Mesenchymal stem cell (in vitro differentiated cells and primary cell): ENCODE measurements around the gene HERPUD2.

ENCODE experiments used
- DNase-seq: peaks from one replicate; pipeline ENCODE4 v3.0.0-alpha.2; 2013
- H2AFZ ChIP-seq: one replicate; pipeline ENCODE4 v1.6.1; 2013; ENCODE audit warnings: low read depth, mild to moderate bottlenecking, control low read depth, inconsistent platforms, low read length, moderate library complexity
- H2AK5ac ChIP-seq: 2 replicates; pipeline ENCODE4 v1.6.1; 2013; ENCODE audit warnings: low read length, moderate library complexity, mild to moderate bottlenecking, inconsistent platforms; ENCODE audit not compliant: severe bottlenecking
- H2BK120ac ChIP-seq: one replicate; pipeline ENCODE4 v1.6.1; 2013; ENCODE audit warnings: low read depth, mild to moderate bottlenecking, inconsistent platforms, low read length, moderate library complexity
- H2BK12ac ChIP-seq, 2 experiments: one replicate each; pipeline ENCODE4 v1.6.1; 2013; ENCODE audit warnings: inconsistent platforms in 2 of 2, low read length in 2 of 2, mild to moderate bottlenecking in 2 of 2, moderate library complexity in 2 of 2, control low read depth in 1 of 2
- H2BK15ac ChIP-seq: one replicate; pipeline ENCODE4 v1.6.1; 2013; ENCODE audit warnings: mild to moderate bottlenecking, low read depth, inconsistent platforms; ENCODE audit not compliant: poor library complexity, severe bottlenecking
- H2BK5ac ChIP-seq: 2 replicates; pipeline ENCODE4 v1.6.1; 2013; ENCODE audit warnings: low read depth, mild to moderate bottlenecking, low read length, control low read depth, inconsistent platforms; ENCODE audit not compliant: poor library complexity, severe bottlenecking
- H3K14ac ChIP-seq, 2 experiments: one replicate each; pipeline ENCODE4 v1.6.1; 2013; ENCODE audit warnings: inconsistent platforms in 2 of 2, low read length in 2 of 2, control low read depth in 1 of 2, mild to moderate bottlenecking in 1 of 2, moderate library complexity in 1 of 2
- H3K18ac ChIP-seq, 2 experiments: one replicate each; pipeline ENCODE4 v1.6.1; 2013; ENCODE audit warnings: inconsistent platforms in 2 of 2, low read length in 2 of 2, control low read depth in 1 of 2, low read depth in 1 of 2, mild to moderate bottlenecking in 1 of 2
- H3K23ac ChIP-seq, 2 experiments: one replicate each; pipeline ENCODE4 v1.6.1; 2013; ENCODE audit warnings: inconsistent platforms in 2 of 2, low read length in 2 of 2, mild to moderate bottlenecking in 2 of 2, moderate library complexity in 2 of 2, control low read depth in 1 of 2
- H3K27ac ChIP-seq: 2 replicates; pipeline ENCODE4 v1.5.1; 2013; ENCODE audit warnings: mild to moderate bottlenecking, moderate library complexity, low read length, control low read depth, inconsistent platforms; ENCODE audit not compliant: poor library complexity, severe bottlenecking
- H3K27me3 ChIP-seq, 2 experiments: 2 replicates each; pipeline versions ENCODE4 v1.6.1 to v1.7.0; 2013; ENCODE audit warnings: low read length in 2 of 2, mild to moderate bottlenecking in 2 of 2, moderate library complexity in 2 of 2, control low read depth in 1 of 2, inconsistent platforms in 1 of 2; ENCODE audit not compliant: control insufficient read depth in 1 of 2, insufficient read depth in 1 of 2
- H3K36me3 ChIP-seq, 2 experiments: 2 replicates each; pipeline versions ENCODE4 v1.6.1 to v1.7.0; 2013; ENCODE audit warnings: low read length in 2 of 2, control low read depth in 1 of 2, inconsistent platforms in 1 of 2, low read depth in 1 of 2, mild to moderate bottlenecking in 1 of 2; ENCODE audit not compliant: insufficient read depth in 2 of 2, control insufficient read depth in 1 of 2
- H3K4ac ChIP-seq, 2 experiments: one replicate each; pipeline ENCODE4 v1.6.1; 2013; ENCODE audit warnings: inconsistent platforms in 2 of 2, low read length in 2 of 2, mild to moderate bottlenecking in 2 of 2, moderate library complexity in 2 of 2, control low read depth in 1 of 2, low read depth in 1 of 2
- H3K4me1 ChIP-seq: 2 replicates; pipeline ENCODE4 v1.6.1; 2013; ENCODE audit warnings: low read depth, low read length, control low read depth; ENCODE audit not compliant: control insufficient read depth, insufficient read depth
- H3K4me2 ChIP-seq: 2 replicates; pipeline ENCODE4 v1.6.1; 2013; ENCODE audit warnings: low read length, mild to moderate bottlenecking, inconsistent platforms; ENCODE audit not compliant: poor library complexity, severe bottlenecking
- H3K4me3 ChIP-seq, 2 experiments: 2 replicates each; pipeline versions ENCODE4 v1.5.1 to v1.7.0; 2013; ENCODE audit warnings: low read length in 2 of 2, mild to moderate bottlenecking in 2 of 2, control low read depth in 1 of 2, low read depth in 1 of 2; ENCODE audit not compliant: insufficient read depth in 1 of 2
- H3K79me1 ChIP-seq: replicated peaks from 2 replicates; pipeline ENCODE4 v1.6.1; 2013; ENCODE audit warnings: mild to moderate bottlenecking, control low read depth, low read length, inconsistent platforms; ENCODE audit not compliant: poor library complexity, severe bottlenecking
- H3K9ac ChIP-seq: 2 replicates; pipeline ENCODE4 v1.7.0; 2013; ENCODE audit warnings: mild to moderate bottlenecking, low read length, moderate library complexity
- H3K9me3 ChIP-seq: 2 replicates; pipeline ENCODE4 v1.7.0; 2013; ENCODE audit warnings: mild to moderate bottlenecking, low read length; ENCODE audit not compliant: control insufficient read depth
- H4K8ac ChIP-seq: one replicate; pipeline ENCODE4 v1.6.1; 2013; ENCODE audit warnings: inconsistent platforms, mild to moderate bottlenecking, low read length, moderate library complexity
- H4K91ac ChIP-seq: one replicate; pipeline ENCODE4 v1.6.1; 2013; ENCODE audit warnings: mild to moderate bottlenecking, low read length, inconsistent platforms
- WGBS: methylation state at CpG from one replicate; pipeline ENCODE4 v1.1.7; 2013; ENCODE audit warnings: mixed read lengths; 5-methylcytosine and 5-hydroxymethylcytosine counted together

Gene HERPUD2

DNA sequence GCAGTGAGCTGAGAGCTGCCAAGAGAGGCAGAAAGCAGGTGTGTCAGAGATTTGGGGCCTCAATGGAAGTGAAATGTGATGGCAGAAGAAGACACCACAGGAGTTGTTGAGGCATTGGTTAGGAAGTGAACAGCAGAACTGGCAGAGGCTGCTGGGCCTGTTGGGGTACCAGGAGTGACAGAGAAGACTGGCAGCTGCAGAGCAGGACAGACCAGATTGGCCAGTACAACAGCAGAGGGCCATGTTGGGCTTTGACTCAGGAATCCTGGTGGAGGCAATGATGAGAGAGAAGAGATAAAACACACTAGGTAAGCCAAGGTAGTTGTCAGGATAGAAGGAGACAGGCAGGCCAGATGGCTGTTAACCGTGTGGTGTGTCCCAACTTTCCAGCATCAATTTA is 19.9 kb upstream of the HERPUD2 start:
- no peaks in the 10 kb centered on the region for H3K36me3 ChIP-seq
- H3K4me2 ChIP-seq: no peak overlapping the region
- H2BK12ac ChIP-seq: peak overlapping the region in 1 of 2 experiments; percentile 84

DNA sequence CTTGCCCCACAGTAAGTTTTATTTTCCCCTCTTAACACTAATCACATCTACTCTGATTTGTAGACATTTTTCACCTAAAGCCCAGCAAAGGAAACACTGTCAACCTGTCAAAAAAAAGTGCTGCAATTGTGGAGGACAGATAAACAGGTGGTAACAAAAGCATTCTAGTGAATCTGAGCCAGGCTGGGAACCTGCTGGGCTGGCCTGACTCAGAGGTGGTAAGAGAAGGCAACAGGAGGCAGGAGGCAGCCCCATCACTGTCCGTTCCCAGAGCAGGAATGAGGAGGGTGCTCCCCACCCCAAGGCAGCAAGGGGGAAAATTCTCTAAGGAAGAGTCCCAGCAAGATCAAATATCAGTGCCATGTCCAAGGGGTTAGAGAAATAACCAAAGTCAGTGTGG is 19.5 kb upstream of the HERPUD2 start:
- H2BK5ac ChIP-seq: no peak overlapping the region
- no peaks in the 10 kb centered on the region for H3K36me3 ChIP-seq
- H3K4me1 ChIP-seq: no peaks in the 10 kb centered on the region
- no peak overlapping the region for H2AK5ac ChIP-seq
- no peak overlapping the region for H3K9ac ChIP-seq
- H2BK12ac ChIP-seq: peak overlapping the region in 1 of 2 experiments; percentile 77
- H3K79me1 ChIP-seq: no peaks in the 10 kb centered on the region
- H4K91ac ChIP-seq: peak overlapping the region; percentile 25
- no peak overlapping the region for H3K4ac ChIP-seq
- H2AFZ ChIP-seq: no peak overlapping the region
- no peak overlapping the region for H3K4me3 ChIP-seq
- H3K27me3 ChIP-seq: no peaks in the 10 kb centered on the region
- peak overlapping the region; percentile 52 for H2BK15ac ChIP-seq
- no peak overlapping the region for H2BK120ac ChIP-seq
- no peak overlapping the region for H3K23ac ChIP-seq
- H4K8ac ChIP-seq: no peak overlapping the region
- no peak overlapping the region for H3K27ac ChIP-seq
- DNase-seq: no peak
- no peak overlapping the region for H3K14ac ChIP-seq
- WGBS: 97% methylated on average over 1 of the region's 1 CpG
- no peak overlapping the region for H3K4me2 ChIP-seq
- H3K18ac ChIP-seq: no peak overlapping the region
- H3K9me3 ChIP-seq: no peaks in the 10 kb centered on the region

More for the DNA sequence above, 19.9 kb upstream of the HERPUD2 start:
- Histone ChIP-seq H2AK5ac (no peak overlapping the region), H3K9ac (no peak overlapping the region), H4K8ac (no peak overlapping the region), H2BK120ac (no peak overlapping the region), H3K79me1 (no peaks in the 10 kb centered on the region), H3K23ac (no peak overlapping the region), H4K91ac (peak overlapping the region; percentile 25), H3K27ac (no peak overlapping the region), H3K4me1 (no peaks in the 10 kb centered on the region), H3K14ac (no peak overlapping the region), H2BK15ac (no peak overlapping the region), H2AFZ (no peak overlapping the region), H3K27me3 (no peaks in the 10 kb centered on the region), H3K18ac (no peak overlapping the region), H3K4ac (no peak overlapping the region), H3K4me3 (no peak overlapping the region), H3K9me3 (no peaks in the 10 kb centered on the region), H2BK5ac (no peak overlapping the region)
- 100% methylated on average over 1 of the region's 1 CpG for WGBS
- no peak for DNase-seq

DNA sequence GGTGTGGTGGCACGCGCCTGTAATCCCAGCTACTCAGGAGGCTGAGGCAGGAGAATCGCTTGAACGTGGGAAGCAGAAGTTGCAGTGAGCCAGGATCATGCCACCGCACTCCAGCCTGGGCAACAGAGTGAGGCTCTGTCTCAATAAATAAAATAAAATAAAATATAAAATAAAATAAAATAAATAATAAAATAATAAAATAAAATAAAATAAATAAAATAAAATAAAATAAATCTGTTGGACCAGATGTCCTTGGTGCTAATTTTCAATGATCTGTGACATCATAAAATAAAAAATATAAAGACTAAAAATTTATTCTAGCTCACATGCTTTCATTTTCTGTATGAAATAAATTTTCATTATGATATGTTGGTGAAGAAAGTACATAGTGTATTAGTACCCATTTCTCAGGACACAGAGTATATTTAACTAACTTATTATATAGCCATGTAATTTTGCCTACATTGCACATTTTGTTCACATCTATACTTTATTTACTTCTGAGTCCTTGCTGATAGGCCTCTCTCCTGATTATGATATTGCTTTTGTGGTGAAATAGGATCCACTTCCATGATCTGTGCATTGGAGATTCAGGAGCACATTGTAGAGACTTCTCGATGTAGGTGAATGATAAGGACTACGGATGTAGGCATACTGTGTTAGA is 17.8 kb upstream of the HERPUD2 start:
- H2AK5ac ChIP-seq: no peak overlapping the region
- H3K27me3 ChIP-seq: no peaks in the 10 kb centered on the region
- H3K36me3 ChIP-seq: no peaks in the 10 kb centered on the region
- H3K4me2 ChIP-seq: no peak overlapping the region
- no peaks in the 10 kb centered on the region for H3K79me1 ChIP-seq
- 100% methylated on average over 7 of the region's 7 CpGs for WGBS
- no peak overlapping the region for H3K4me3 ChIP-seq
- H4K8ac ChIP-seq: no peak overlapping the region
- H2BK12ac ChIP-seq: no peak overlapping the region
- H3K9ac ChIP-seq: no peak overlapping the region
- no peak overlapping the region for H2BK120ac ChIP-seq
- no peaks in the 10 kb centered on the region for H3K4me1 ChIP-seq
- H2AFZ ChIP-seq: no peak overlapping the region
- no peak overlapping the region for H3K14ac ChIP-seq
- H4K91ac ChIP-seq: no peak overlapping the region
- H3K23ac ChIP-seq: no peak overlapping the region
- H3K9me3 ChIP-seq: no peaks in the 10 kb centered on the region
- no peak overlapping the region for H3K27ac ChIP-seq
- H3K4ac ChIP-seq: no peak overlapping the region
- no peak overlapping the region for H2BK15ac ChIP-seq
- no peak for DNase-seq
- no peak overlapping the region for H2BK5ac ChIP-seq
- no peak overlapping the region for H3K18ac ChIP-seq

DNA sequence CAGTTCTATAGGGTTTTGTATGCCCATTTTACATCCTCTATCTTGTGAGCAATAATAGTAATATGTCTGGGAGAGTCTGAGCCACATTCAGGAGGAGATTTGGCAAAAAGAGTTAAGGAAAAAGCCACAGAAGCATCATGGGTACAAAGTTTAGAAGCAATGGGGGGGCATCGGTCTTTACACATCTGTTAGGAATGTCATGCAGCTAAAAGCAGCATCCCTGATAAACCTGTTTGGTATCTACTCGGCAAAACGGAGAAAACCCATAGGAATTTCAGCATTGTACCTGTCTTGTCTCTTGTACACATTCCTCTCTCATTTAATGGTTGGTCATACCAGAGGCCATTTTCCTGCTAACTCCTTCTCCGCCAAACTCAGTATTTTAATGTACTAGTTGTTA is 12.5 kb upstream of the HERPUD2 start:
- Histone ChIP-seq H2BK5ac (no peak overlapping the region), H2BK120ac (no peak overlapping the region), H3K79me1 (no peaks in the 10 kb centered on the region), H3K27me3 (no peaks in the 10 kb centered on the region), H3K9ac (no peak overlapping the region), H3K9me3 (no peaks in the 10 kb centered on the region), H3K36me3 (no peaks in the 10 kb centered on the region), H3K4me3 (no peak overlapping the region), H2AFZ (no peak overlapping the region), H3K18ac (no peak overlapping the region), H4K8ac (no peak overlapping the region), H4K91ac (no peak overlapping the region), H3K4me1 (peaks cover 2% of the 10 kb centered on the region), H3K27ac (no peak overlapping the region), H3K4ac (no peak overlapping the region), H2BK15ac (no peak overlapping the region), H2AK5ac (no peak overlapping the region), H3K14ac (no peak overlapping the region), H3K4me2 (no peak overlapping the region), H3K23ac (no peak overlapping the region), H2BK12ac (no peak overlapping the region)
- DNase-seq: no peak
- 27% methylated on average over 3 of the region's 4 CpGs for WGBS
